ENCODE data around the gene GABPB2.

GRCh38 chr1:151051356-151052009 is 19.1 kb upstream of the GABPB2 start:
- TF ChIP-seq CTCF (IDR thresholded peaks at IDR 0.05), result no peak
- TF ChIP-seq POLR2A (IDR thresholded peaks at IDR 0.05), result no peak
- no peak for TF ChIP-seq POLR2AphosphoS5 (IDR thresholded peaks at IDR 0.05; ENCODE audit: insufficient read depth in 1 of 2, low read depth in 1 of 2)

All from vagina (tissue), 2 donors.